RWPE2 (cell line): Measurements from ENCODE around the gene CMIP.
A peak's percentile ranks its signal among the peaks of the same experiment; 100 is the strongest.

Experiments used
- ATAC-seq: fragments of 200-7000 bp; cut with Tn5 transposase; 3 replicates; pipeline ENCODE4 v1.9.1; 2021; ENCODE audit warnings: low read depth
- DNase-seq: peaks from one replicate; pipeline ENCODE4 v3.0.0-alpha.2; 2020; ENCODE audit warnings: low spot score
- H3K27ac ChIP-seq: fragments of 450-650 bp; 2 replicates; pipeline ENCODE4 v1.5.1; 2017; ENCODE audit warnings: mild to moderate bottlenecking; ENCODE audit not compliant: poor library complexity, severe bottlenecking
- H3K27me3 ChIP-seq: fragments of 250-450 bp; sonication (Bioruptor Pico); 2 replicates; pipeline ENCODE4 v1.5.1; 2021; ENCODE audit warnings: mild to moderate bottlenecking, moderate library complexity; ENCODE audit not compliant: insufficient read depth, poor library complexity, severe bottlenecking
- H3K36me3 ChIP-seq: fragments of 250-450 bp; sonication (Bioruptor Pico); 2 replicates; pipeline ENCODE4 v1.5.1; 2020; ENCODE audit warnings: low read depth, mild to moderate bottlenecking, moderate library complexity
- H3K4me1 ChIP-seq: fragments of 250-450 bp; sonication (Bioruptor Pico); 2 replicates; pipeline ENCODE4 v1.5.1; 2021; ENCODE audit warnings: mild to moderate bottlenecking, moderate library complexity; ENCODE audit not compliant: insufficient read depth, poor library complexity, severe bottlenecking
- H3K4me3 ChIP-seq: fragments of 250-450 bp; sonication (Bioruptor Pico); 2 replicates; pipeline ENCODE4 v1.5.1; 2021; ENCODE audit warnings: mild to moderate bottlenecking, moderate library complexity; ENCODE audit not compliant: severe bottlenecking
- H3K9me3 ChIP-seq: fragments of 250-450 bp; sonication (Bioruptor Pico); 2 replicates; pipeline ENCODE4 v1.5.1; 2021; ENCODE audit warnings: mild to moderate bottlenecking, moderate library complexity; ENCODE audit not compliant: severe bottlenecking
- CTCF ChIP-seq: fragments of 450-650 bp; IDR thresholded peaks from one replicate; pipeline ENCODE4 v1.5.1; 2017; ENCODE audit warnings: mild to moderate bottlenecking, moderate library complexity; ENCODE audit not compliant: poor library complexity, severe bottlenecking

Gene CMIP

GRCh38 chr16:81471882-81472281 is 27.3 kb downstream of the CMIP start:
- Histone ChIP-seq H3K27me3 (no peaks in the 10 kb centered on the region), H3K27ac (no peak overlapping the region), H3K9me3 (no peaks in the 10 kb centered on the region), H3K4me1 (no peaks in the 10 kb centered on the region), H3K36me3 (peaks cover 54% of the 10 kb centered on the region), H3K4me3 (no peak overlapping the region)
- TF ChIP-seq CTCF = no peak
- ATAC-seq (no peak), DNase-seq (no peak)

GRCh38 chr16:81472391-81472790 is 27.8 kb downstream of the CMIP start:
- Histone ChIP-seq H3K36me3 (peaks cover 59% of the 10 kb centered on the region), H3K27ac (no peak overlapping the region)

GRCh38 chr16:81473066-81473488 is 28.5 kb downstream of the CMIP start:
- H3K27ac ChIP-seq = no peak overlapping the region
- no peak for TF ChIP-seq CTCF
- DNase-seq = peak; percentile 23
- no peaks in the 10 kb centered on the region for H3K9me3 ChIP-seq
- no peak overlapping the region for H3K4me3 ChIP-seq
- H3K4me1 ChIP-seq = no peaks in the 10 kb centered on the region
- H3K36me3 ChIP-seq = peaks cover 66% of the 10 kb centered on the region
- H3K27me3 ChIP-seq = no peaks in the 10 kb centered on the region
- no peak for ATAC-seq

More at GRCh38 chr16:81472391-81472790, 27.8 kb downstream of the CMIP start:
- DNase-seq = no peak
- no peaks in the 10 kb centered on the region for H3K27me3 ChIP-seq
- no peak for TF ChIP-seq CTCF
- ATAC-seq = no peak
- no peaks in the 10 kb centered on the region for H3K9me3 ChIP-seq
- H3K4me3 ChIP-seq = no peak overlapping the region
- H3K4me1 ChIP-seq = no peaks in the 10 kb centered on the region

GRCh38 chr16:81473558-81473957 is 28.9 kb downstream of the CMIP start:
- peaks cover 67% of the 10 kb centered on the region for H3K36me3 ChIP-seq
- H3K4me1 ChIP-seq = no peaks in the 10 kb centered on the region
- H3K4me3 ChIP-seq = no peak overlapping the region
- DNase-seq (no peak), ATAC-seq (no peak)
- TF ChIP-seq CTCF = no peak
- H3K9me3 ChIP-seq = no peaks in the 10 kb centered on the region
- H3K27ac ChIP-seq = no peak overlapping the region
- no peaks in the 10 kb centered on the region for H3K27me3 ChIP-seq

DNA sequence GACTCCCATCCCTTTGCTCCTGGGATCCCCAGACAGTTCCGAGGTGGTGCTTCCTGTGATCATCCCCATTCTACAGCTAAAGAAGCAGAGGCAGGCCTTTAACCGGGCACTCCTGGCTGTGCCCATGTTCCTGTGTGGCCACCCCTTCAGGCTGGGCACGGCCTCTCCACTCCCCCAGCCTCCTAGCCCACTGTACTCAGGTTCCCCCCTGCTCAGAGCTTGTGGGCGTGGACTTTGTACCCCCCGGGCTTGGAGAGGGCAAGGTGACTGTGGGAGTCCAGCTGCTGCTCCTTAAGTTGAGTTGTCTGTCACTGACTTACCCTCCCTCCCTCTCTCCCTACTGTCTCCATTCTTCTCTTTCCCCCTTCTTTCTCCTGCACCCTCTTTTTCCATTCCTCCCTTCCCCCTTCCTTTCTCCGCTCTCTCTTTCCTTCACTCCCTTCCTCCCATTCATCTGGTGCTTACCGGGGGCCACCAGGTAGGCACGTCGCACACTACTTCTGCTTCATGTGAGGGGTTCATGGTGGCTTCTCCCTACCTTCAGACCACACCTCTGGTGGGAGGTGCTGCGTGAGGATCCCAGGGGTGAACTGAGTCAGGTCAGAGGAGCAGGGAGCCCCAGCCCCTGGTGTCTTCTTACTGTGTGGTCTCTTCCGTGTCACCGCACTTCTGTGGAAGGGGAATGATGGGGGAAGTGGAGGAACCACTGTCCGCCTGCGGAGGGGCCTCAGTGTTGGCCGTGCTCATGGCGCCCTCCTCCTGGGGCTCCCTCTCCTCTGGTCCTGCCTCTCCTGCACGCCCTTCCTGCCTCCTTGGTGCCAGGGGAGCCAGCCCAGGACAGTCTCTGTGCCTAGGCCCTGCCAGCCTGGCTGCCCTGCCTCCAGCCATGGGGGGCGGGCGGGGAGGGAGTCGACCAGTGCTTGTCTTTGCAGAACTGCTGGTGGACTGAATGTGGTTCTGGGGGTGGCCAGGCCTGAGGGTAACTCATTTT is 29.7 kb downstream of the CMIP start:
- DNase-seq (no peak), ATAC-seq (no peak)
- peaks cover 74% of the 10 kb centered on the region for H3K36me3 ChIP-seq
- no peaks in the 10 kb centered on the region for H3K27me3 ChIP-seq
- H3K4me3 ChIP-seq = no peak overlapping the region
- H3K9me3 ChIP-seq = no peaks in the 10 kb centered on the region
- H3K4me1 ChIP-seq = no peaks in the 10 kb centered on the region
- no peak overlapping the region for H3K27ac ChIP-seq
- TF ChIP-seq CTCF = no peak
